ENCODE data around the gene DNAJC6. TPM values are rescaled to one million over a fixed set of nuclear protein-coding genes. Genes with fewer than 3 reads are reported as not detected.

The DNAJC6 gene
- total RNA-seq, 2 experiments from 2014 or later: 4.0 to 5.4 TPM

GRCh38 chr1:65310078-65310587, 790 bp downstream of the DNAJC6 start:
- no peak for DNase-seq
- Mint-ChIP-seq H3K4me1 (peaks cover 9% of the 10 kb centered on the region), H3K4me3 (no peak overlapping the region), H3K36me3 (ENCODE audit: low read depth) (no peaks in the 10 kb centered on the region), H3K27ac (no peak overlapping the region), H3K9me3 (no peaks in the 10 kb centered on the region), H3K27me3 (peaks cover 25% of the 10 kb centered on the region)
- POLR2A ChIA-PET: interaction anchor here (1.3 kb wide), 1 partner anchor 110 kb away, joined by 3 read pairs; the partner anchor contains the start of genes LEPR and LEPROT
- CTCF ChIA-PET: interaction anchor here (1.1 to 1.7 kb wide), 4 partner anchors 74 to 377 kb away, joined by 3 to 6 read pairs (median 3); no protein-coding TSS in a partner anchor

- Mint-ChIP-seq H3K27ac (no peak overlapping the region), H3K9me3 (no peaks in the 10 kb centered on the region), H3K4me1 (peaks cover 9% of the 10 kb centered on the region), H3K27me3 (peaks cover 25% of the 10 kb centered on the region), H3K4me3 (no peak overlapping the region), H3K36me3 (ENCODE audit: low read depth) (no peaks in the 10 kb centered on the region)
- CTCF ChIA-PET: no interaction called here
- DNase-seq: no peak
- POLR2A ChIA-PET: no interaction called here
Observed at GRCh38 chr1:65311760-65312159, 2.4 kb downstream of the DNAJC6 start.

DNA sequence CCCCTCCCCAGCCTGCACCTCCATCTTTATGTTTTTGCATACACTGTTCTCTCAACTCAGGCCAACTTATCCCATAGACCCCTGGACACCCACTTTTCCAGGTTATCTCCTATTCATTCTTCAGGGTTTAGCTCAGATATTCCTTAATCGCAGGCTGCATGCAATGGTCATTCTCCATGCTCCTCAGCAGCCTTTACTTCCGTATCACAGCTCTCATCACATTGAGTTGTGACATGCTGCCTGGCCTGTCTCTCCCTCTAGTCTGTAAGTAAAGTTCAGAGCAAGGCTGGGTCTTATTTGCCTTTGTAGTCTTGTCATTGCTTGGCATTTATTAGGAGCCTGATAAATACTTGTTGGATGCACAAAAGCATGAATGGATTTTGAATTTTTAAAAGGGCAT, 6.9 kb downstream of the DNAJC6 start:
- H3K4me1 Mint-ChIP-seq: no peaks in the 10 kb centered on the region
- no peaks in the 10 kb centered on the region for H3K27me3 Mint-ChIP-seq
- ChIA-PET POLR2A (no interaction called here), CTCF (no interaction called here)
- no peak for DNase-seq
- no peaks in the 10 kb centered on the region for H3K36me3 Mint-ChIP-seq (ENCODE audit: low read depth)
- H3K9me3 Mint-ChIP-seq: peaks cover 3% of the 10 kb centered on the region
- no peak overlapping the region for H3K4me3 Mint-ChIP-seq
- H3K27ac Mint-ChIP-seq: no peak overlapping the region

GRCh38 chr1:65317866-65318653, 8.7 kb downstream of the DNAJC6 start:
- POLR2A ChIA-PET: no interaction called here
- Mint-ChIP-seq H3K27me3 (no peaks in the 10 kb centered on the region), H3K36me3 (ENCODE audit: low read depth) (peaks cover 3% of the 10 kb centered on the region), H3K4me3 (no peak overlapping the region), H3K4me1 (peaks cover under 1% of the 10 kb centered on the region), H3K27ac (no peak overlapping the region), H3K9me3 (peaks cover 5% of the 10 kb centered on the region)
- CTCF ChIA-PET: no interaction called here
- DNase-seq: no peak

DNA sequence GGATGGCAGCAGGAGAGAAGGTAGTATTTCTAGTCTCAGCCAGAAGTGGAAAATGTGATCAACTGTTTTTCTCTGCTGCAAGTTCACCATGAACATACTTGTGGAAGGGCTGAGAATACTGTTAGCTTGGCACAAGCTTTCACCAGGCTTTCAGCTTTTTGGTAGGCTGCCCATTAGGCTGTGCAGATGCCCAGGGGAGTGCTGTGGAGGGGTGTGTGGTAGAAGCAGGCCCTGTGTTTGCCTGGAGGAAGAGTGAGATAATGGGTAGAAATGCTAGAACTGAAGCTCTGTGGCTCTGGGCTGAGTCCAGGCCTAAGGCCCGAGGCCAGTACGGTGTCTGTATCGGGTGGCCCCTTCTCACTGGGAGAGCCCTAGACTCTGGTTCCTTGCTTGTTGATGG, 9.8 kb downstream of the DNAJC6 start:
- ChIA-PET CTCF (no interaction called here), POLR2A (no interaction called here)
- H3K27me3 Mint-ChIP-seq: no peaks in the 10 kb centered on the region
- no peak overlapping the region for H3K27ac Mint-ChIP-seq
- no peak overlapping the region for H3K4me3 Mint-ChIP-seq
- H3K4me1 Mint-ChIP-seq: peaks cover 6% of the 10 kb centered on the region
- no peak for DNase-seq
- peaks cover 8% of the 10 kb centered on the region for H3K9me3 Mint-ChIP-seq
- H3K36me3 Mint-ChIP-seq (ENCODE audit: low read depth): peaks cover 11% of the 10 kb centered on the region

DNA sequence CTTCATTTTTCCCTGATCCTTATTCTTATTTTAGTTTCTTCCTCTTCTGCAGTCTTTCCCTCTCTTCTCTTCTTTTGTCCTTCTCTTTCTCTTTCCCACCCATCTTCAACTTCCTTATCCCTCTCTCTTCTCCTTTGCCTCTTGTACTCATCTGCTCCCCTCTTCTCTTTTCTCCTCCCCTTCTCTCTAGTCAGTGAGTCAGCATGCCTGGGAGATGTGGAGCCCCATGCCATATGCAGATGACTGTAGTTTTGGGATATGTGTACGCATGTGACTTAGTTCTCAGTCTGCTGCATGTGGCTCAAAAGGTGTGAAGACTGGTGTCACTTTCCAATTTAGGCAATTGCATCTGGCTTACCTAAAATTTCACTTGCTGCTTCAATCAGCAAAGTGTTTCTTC, 10.4 kb downstream of the DNAJC6 start:
- CTCF ChIA-PET: no interaction called here

GRCh38 chr1:65321879-65322278, 12.5 kb downstream of the DNAJC6 start:
- Mint-ChIP-seq H3K27ac (no peak overlapping the region), H3K4me3 (no peak overlapping the region), H3K36me3 (ENCODE audit: low read depth) (peaks cover 11% of the 10 kb centered on the region), H3K4me1 (peaks cover 6% of the 10 kb centered on the region), H3K27me3 (no peaks in the 10 kb centered on the region), H3K9me3 (peaks cover 12% of the 10 kb centered on the region)
- POLR2A ChIA-PET: no interaction called here
- DNase-seq: no peak
- CTCF ChIA-PET: no interaction called here

More for the DNA sequence above, 10.4 kb downstream of the DNAJC6 start:
- peaks cover 11% of the 10 kb centered on the region for H3K9me3 Mint-ChIP-seq
- H3K27me3 Mint-ChIP-seq: no peaks in the 10 kb centered on the region
- peaks cover 6% of the 10 kb centered on the region for H3K4me1 Mint-ChIP-seq
- no peak overlapping the region for H3K4me3 Mint-ChIP-seq
- H3K36me3 Mint-ChIP-seq (ENCODE audit: low read depth): peaks cover 11% of the 10 kb centered on the region
- H3K27ac Mint-ChIP-seq: no peak overlapping the region
- DNase-seq: no peak
- POLR2A ChIA-PET: no interaction called here

DNA sequence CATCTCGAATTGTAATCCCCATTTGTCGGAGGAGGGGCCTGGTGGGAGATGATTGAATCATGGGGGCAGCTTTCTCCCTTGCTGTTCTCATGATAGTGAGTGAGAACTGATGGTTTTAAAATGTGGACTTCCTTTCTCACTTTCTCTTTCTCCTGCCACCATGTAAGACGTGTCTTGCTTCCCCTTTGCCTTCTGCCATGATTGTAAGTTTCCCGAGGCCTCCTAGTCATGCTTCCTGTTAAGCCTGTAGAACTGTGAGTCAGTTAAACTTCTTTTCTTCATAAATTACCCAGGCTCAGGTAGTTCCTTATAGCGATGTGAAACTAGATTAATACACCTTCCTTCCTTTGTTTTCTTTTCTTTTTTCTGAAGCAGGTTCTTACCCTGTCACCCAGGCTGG, 13.9 kb downstream of the DNAJC6 start:
- Mint-ChIP-seq H3K27ac (no peak overlapping the region), H3K4me3 (no peak overlapping the region), H3K27me3 (no peaks in the 10 kb centered on the region), H3K36me3 (ENCODE audit: low read depth) (peaks cover 11% of the 10 kb centered on the region), H3K4me1 (peaks cover 6% of the 10 kb centered on the region), H3K9me3 (peaks cover 12% of the 10 kb centered on the region)
- ChIA-PET POLR2A (no interaction called here), CTCF (no interaction called here)
- no peak for DNase-seq

DNA sequence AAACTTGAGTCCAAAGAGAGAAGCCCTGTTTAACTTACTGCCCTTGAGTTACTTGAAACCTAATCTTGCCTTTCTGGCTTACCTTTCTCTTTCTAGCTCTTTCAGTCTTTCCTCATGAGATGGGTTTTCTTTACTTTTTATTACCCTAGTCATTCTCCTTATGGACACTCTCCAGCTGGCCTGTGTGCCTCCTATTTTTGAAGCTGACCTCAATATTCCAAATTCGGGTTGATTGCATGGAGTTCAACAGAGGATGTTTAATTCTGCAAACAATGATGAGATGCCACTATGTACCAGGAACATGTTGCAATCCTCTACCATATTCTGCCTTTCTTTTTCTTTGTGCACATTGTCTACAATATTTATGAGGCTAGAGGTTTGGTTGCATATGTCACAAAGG, 20.7 kb downstream of the DNAJC6 start:
- CTCF ChIA-PET: interaction anchor here (0.6 kb wide), 1 partner anchor 41 kb away, joined by 3 read pairs; no protein-coding TSS in a partner anchor
- POLR2A ChIA-PET: no interaction called here
- H3K9me3 Mint-ChIP-seq: no peaks in the 10 kb centered on the region
- no peak for DNase-seq
- H3K4me3 Mint-ChIP-seq: no peak overlapping the region
- no peaks in the 10 kb centered on the region for H3K36me3 Mint-ChIP-seq (ENCODE audit: low read depth)
- H3K4me1 Mint-ChIP-seq: no peaks in the 10 kb centered on the region
- no peak overlapping the region for H3K27ac Mint-ChIP-seq
- H3K27me3 Mint-ChIP-seq: no peaks in the 10 kb centered on the region

GRCh38 chr1:65330822-65331221, 21.5 kb downstream of the DNAJC6 start:
- POLR2A ChIA-PET: no interaction called here
- no peak for DNase-seq
- CTCF ChIA-PET: interaction anchor here (0.6 kb wide), 1 partner anchor 41 kb away, joined by 3 read pairs; no protein-coding TSS in a partner anchor
- Mint-ChIP-seq H3K4me1 (no peaks in the 10 kb centered on the region), H3K4me3 (no peak overlapping the region), H3K36me3 (ENCODE audit: low read depth) (no peaks in the 10 kb centered on the region), H3K9me3 (no peaks in the 10 kb centered on the region), H3K27ac (no peak overlapping the region), H3K27me3 (no peaks in the 10 kb centered on the region)

GRCh38 chr1:65332821-65333220, 23.5 kb downstream of the DNAJC6 start:
- Mint-ChIP-seq H3K36me3 (ENCODE audit: low read depth) (no peaks in the 10 kb centered on the region), H3K4me3 (no peak overlapping the region), H3K27me3 (no peaks in the 10 kb centered on the region), H3K27ac (no peak overlapping the region), H3K9me3 (no peaks in the 10 kb centered on the region), H3K4me1 (no peaks in the 10 kb centered on the region)
- CTCF ChIA-PET: no interaction called here
- no peak for DNase-seq
- POLR2A ChIA-PET: no interaction called here

GRCh38 chr1:65334081-65334480, 24.7 kb downstream of the DNAJC6 start:
- no peak for DNase-seq
- ChIA-PET POLR2A (no interaction called here), CTCF (no interaction called here)
- no peaks in the 10 kb centered on the region for H3K4me1 Mint-ChIP-seq
- no peaks in the 10 kb centered on the region for H3K9me3 Mint-ChIP-seq
- no peak overlapping the region for H3K27ac Mint-ChIP-seq
- H3K4me3 Mint-ChIP-seq: no peak overlapping the region
- H3K36me3 Mint-ChIP-seq (ENCODE audit: low read depth): no peaks in the 10 kb centered on the region
- H3K27me3 Mint-ChIP-seq: no peaks in the 10 kb centered on the region

- ChIA-PET CTCF (no interaction called here), POLR2A (no interaction called here)
- H3K27ac Mint-ChIP-seq: no peak overlapping the region
- no peaks in the 10 kb centered on the region for H3K27me3 Mint-ChIP-seq
- H3K4me3 Mint-ChIP-seq: no peak overlapping the region
- H3K9me3 Mint-ChIP-seq: no peaks in the 10 kb centered on the region
- no peaks in the 10 kb centered on the region for H3K36me3 Mint-ChIP-seq (ENCODE audit: low read depth)
- DNase-seq: no peak
- H3K4me1 Mint-ChIP-seq: no peaks in the 10 kb centered on the region
Observed at GRCh38 chr1:65339866-65340468, 30.6 kb downstream of the DNAJC6 start.

DNA sequence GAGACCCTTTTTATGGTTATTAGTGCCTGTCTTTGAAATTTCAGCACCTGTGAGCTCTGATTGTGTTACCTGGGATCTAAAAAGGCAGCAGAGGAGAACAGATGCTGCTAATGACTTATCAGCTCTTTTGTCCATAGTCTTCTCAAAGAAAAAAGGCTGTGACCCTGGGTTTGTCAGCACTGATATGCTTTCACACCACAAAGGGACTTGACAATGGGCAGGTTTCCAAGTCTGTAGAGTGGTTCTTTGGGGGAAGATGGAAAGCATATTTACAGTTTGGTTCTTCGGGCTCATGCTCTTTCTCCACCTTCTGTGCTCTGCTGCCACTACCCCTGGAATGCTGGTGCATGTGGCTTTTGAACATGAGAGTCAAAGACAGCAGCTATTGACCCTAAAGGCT, 32.0 kb downstream of the DNAJC6 start:
- Mint-ChIP-seq H3K4me1 (no peaks in the 10 kb centered on the region), H3K27me3 (no peaks in the 10 kb centered on the region), H3K4me3 (no peak overlapping the region), H3K27ac (no peak overlapping the region), H3K36me3 (ENCODE audit: low read depth) (no peaks in the 10 kb centered on the region), H3K9me3 (no peaks in the 10 kb centered on the region)
- ChIA-PET CTCF (interaction anchor here (0.6 kb wide), 1 partner anchor 89 kb away, joined by 3 read pairs; no protein-coding TSS in a partner anchor), POLR2A (no interaction called here)
- no peak for DNase-seq

All from activated CD4-positive, alpha-beta memory T cell treated with anti-CD3 and anti-CD28 coated beads, Interleukin-2, amount 10 ng/mL, durations not matched to agents 7 days and 5 days (primary cell).